ENCODE results near the gene AGPAT4. TPM values are rescaled to one million over a fixed set of nuclear protein-coding genes. Genes with fewer than 3 reads are reported as not detected.
"Not testable (repeated sequence)": the region's sequence is repeated elsewhere in the genome, so short reads cannot be mapped to it uniquely, and the experiment has no call there.

Gene AGPAT4
- total RNA-seq, 1 donor from 2014 or later = 2.4 TPM

DNA sequence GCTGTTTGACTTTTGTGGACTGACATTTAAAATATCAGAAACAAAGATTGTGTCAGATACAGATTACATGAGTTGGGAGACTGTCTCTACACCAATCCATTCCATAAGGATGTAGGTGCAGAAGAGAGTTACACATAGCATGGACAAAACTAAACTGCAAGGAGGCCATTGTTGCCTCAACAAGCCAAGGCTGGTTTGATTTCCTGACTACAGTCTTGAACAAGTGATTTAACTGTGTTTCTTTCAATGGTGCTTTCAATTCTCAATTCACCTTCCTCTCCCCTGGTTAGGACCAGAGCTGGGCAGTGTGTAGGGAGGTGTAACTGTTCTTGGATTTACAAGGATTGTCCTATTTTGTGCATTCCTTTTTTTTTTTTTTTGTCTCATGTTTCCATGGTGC lies 82.2 kb downstream of the AGPAT4 start:
- DNase-seq (ENCODE audit: missing footprints) = no peak
- intact Hi-C loops (cut with DNase I) = no loop called here
- no peak for ATAC-seq

GRCh38 chr6:161191007-161191406 lies 82.9 kb downstream of the AGPAT4 start:
- no peak for DNase-seq (ENCODE audit: missing footprints)
- intact Hi-C loops (cut with DNase I) = no loop called here
- no peak for ATAC-seq

DNA sequence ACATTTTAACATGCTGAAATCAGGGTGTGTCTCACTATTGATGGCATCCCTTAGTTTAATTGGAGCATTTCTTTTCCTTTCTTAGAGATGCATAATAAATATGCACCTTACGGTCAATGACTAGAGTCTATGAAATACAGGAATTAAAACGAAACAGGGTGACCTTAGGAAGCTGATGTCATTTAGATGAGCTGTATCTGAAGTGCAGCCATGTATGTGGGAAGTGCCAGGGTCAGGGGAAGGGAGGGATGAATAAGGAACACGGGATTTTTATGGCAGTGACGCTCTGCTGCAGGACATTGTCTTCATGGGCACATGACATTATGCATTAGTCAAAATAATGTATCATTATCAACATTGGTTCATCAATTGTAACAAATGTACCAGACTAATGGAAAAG lies 84.0 kb downstream of the AGPAT4 start:
- DNase-seq (ENCODE audit: missing footprints) = no peak
- ATAC-seq = no peak
- intact Hi-C loops (cut with DNase I) = no loop called here

DNA sequence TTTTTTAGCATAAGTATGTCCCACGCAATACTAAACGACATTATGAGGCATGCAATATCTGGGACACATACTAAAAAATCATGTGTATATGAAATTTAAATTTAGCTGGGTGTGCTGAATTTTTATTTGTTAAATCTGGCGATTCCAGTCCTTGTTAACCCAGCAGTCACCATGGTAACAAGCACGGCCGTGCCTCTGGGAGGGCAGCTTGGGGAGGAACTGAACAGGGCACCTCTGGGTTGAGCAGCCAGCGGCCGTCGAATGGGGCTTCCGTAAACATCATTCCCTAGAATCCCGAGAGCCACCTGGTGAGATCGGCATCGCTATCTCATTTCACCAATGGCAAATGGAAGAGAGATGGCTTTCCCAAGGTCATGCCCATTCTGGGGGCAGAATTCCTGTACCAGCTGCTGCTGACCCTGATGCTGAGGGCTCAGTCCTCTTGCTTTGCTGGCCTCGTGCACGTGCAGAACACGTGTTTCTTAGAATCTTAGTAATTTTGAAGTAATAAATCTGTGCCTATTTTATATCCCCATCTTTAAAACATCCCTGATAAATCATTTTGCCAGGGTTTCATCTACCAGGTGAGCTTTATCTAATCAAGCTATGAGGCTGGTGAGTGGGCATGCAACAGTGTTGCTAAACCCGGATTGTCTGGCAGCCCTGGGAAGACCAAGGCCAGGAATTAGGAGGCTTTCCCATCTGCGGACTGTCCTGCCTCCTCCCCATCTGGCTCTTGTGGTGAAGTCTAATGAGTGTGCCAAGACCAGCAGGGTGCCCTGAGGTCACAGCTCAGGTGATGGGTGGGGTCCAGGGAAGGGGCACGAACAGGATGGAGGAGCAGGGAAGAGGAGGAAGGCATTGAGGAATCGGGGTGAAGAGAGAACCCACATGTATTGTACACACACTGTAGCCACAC lies 85.1 kb downstream of the AGPAT4 start:
- intact Hi-C loops (cut with DNase I) = no loop called here
- no peak for DNase-seq (ENCODE audit: missing footprints)

GRCh38 chr6:161186173-161186769 lies 87.6 kb downstream of the AGPAT4 start:
- intact Hi-C loops (cut with DNase I) = no loop called here
- ATAC-seq (peak; percentile 42), DNase-seq (ENCODE audit: missing footprints) (no peak)

More for the DNA sequence above, 85.1 kb downstream of the AGPAT4 start:
- no peak for ATAC-seq

DNA sequence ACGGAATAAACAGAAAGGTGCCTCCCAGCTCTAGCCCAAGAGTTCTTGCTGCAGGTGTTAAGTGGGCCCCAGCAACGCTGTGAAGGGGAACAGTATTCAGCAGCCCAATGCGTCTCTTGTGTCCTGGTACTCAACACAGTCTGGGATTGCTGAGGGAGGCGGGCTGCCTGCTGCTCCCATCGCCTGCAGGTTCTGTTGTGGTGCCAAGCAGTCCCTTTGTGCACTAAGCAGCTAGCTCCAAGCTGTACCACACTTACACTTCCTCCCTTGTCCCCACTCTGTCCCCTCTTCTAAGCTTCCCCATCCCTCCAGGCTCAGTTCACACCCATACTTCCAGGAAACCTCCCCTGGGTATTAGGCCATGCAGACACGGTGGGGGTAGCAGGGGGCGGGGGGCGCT lies 92.7 kb downstream of the AGPAT4 start:
- intact Hi-C loops (cut with DNase I) = no loop called here
- DNase-seq (ENCODE audit: missing footprints) (no peak), ATAC-seq (no peak)

DNA sequence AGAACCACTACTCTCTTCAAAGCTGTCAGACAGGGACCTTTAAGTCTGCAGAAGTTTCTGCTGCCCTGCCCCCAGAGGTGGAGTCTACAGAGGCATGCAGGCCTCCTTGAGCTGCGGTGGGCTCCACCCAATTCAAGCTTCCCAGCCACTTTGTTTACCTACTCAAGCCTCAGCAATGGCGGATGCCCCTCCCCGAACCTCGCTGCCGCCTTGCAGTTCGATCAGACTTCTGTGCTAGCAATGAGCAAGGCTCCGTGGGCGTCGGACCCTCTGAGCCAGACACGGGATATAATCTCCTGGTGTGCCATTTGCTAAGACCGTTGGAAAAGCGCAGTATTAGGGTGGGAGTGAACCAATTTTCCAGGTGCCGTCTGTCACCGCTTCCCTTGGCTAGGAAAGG lies 95.7 kb downstream of the AGPAT4 start:
- DNase-seq (ENCODE audit: missing footprints); ATAC-seq; intact Hi-C loops (cut with DNase I): not testable (repeated sequence)

DNA sequence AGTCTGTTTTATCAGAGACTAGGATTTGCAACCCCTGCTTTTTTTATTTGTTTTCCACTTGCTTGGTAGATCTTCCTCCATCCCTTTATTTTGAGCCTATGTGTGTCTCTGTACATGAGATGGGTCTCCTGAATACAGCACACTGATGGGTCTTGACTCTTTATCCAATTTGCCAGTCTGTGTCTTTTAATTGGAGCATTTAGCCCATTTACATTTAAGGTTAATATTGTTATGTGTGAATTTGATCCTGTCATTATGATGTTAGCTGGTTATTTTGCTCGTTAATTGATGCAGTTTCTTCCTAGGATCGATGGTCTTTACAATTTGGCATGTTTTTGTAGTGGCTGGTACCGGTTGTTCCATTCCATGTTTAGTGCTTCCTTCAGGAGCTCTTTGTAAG lies 97.4 kb downstream of the AGPAT4 start:
- DNase-seq (ENCODE audit: missing footprints); ATAC-seq; intact Hi-C loops (cut with DNase I): not testable (repeated sequence)

DNA sequence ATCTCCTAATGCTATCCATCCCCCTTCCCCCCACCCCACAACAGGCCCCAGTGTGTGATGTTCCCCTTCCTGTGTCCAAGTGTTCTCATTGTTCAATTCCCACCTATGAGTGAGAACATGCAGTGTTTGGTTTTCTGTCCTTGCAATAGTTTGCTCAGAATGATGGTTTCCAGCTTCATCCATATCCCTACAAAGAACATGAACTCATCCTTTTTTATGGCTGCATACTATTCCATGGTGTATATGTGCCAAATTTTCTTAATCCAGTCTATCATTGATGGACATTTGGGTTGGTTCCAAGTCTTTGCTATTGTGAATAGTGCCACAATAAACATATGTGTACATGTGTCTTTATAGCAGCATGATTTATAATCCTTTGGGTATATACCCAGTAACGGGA lies 101.1 kb downstream of the AGPAT4 start:
- ATAC-seq; DNase-seq (ENCODE audit: missing footprints); intact Hi-C loops (cut with DNase I): not testable (repeated sequence)

GRCh38 chr6:161171207-161171606 lies 102.7 kb downstream of the AGPAT4 start:
- ATAC-seq = no peak
- DNase-seq (ENCODE audit: missing footprints) = no peak
- intact Hi-C loops (cut with DNase I) = no loop called here

DNA sequence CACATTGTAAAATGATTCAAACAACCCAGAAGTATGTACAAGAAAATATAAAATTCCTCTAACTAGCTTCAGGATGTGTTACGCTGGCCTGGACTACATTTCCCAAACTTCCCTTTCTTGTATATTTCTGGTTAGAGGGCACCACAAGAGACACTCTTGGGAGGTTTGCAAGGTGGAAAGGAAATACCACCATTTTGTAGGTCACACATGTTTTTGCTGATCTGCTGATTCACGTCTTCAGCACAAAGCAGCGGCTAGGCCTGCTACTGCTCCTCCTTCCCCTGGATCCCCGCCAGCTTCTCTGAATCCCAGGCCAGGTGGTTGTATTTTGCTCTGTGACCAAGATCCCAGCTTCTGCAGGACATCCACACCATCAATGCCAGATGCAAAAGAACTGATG lies 104.2 kb downstream of the AGPAT4 start:
- ATAC-seq (peak; percentile 16), DNase-seq (ENCODE audit: missing footprints) (no peak)
- intact Hi-C loops (cut with DNase I) = loop anchor here (10.0 kb wide), 1 partner anchor 125 kb away; no protein-coding TSS in a partner anchor

DNA sequence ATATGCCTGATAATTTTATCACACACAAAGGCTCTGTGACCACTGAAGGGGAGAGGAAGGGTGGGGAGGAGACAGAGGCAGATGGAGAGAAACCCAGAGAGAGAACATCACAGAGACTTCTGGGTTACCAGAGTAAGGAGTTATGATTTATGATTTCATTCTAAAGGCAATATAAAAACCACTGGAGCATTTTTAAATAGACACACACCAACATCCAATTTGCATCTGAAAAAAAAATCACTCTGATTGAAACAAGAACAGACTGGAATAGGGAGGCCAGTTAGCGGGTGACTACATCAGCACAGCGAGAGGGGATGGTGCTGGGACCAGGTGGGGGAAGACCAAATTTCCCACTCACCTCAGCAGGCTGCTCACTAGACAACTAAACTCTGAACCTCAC lies 104.8 kb downstream of the AGPAT4 start:
- DNase-seq (ENCODE audit: missing footprints) = no peak
- no peak for ATAC-seq
- intact Hi-C loops (cut with DNase I) = loop anchor here (10.0 kb wide), 1 partner anchor 126 kb away; no protein-coding TSS in a partner anchor

DNA sequence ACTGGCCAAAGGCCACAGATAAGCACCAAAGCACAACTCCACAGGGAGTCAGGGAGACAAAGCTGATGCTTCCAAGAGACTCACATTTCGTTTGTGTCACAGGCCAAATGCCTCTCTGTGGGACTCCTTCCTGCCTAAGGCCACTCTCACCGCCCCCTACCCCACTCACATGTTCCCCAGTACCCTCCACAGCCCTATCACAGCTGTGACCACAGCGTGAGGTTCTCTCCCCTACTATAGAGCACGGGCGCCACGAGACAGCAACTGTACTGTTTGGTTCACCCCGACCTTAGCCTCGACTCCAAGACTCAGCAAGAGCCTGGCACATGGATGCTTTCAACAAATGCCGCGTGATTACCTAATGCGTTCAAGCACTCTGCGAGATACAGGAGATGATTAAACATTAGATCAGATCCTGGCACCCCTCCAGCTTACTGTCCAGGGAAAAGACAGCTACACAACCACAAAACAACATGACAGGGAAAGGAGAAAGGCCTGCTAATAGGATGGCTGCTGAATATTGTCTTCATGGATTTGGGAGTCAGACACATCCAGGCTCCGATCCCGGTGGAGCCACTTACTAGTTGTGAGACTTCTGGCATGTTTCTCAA lies 105.5 kb downstream of the AGPAT4 start:
- intact Hi-C loops (cut with DNase I) = loop anchor here (10.0 kb wide), 1 partner anchor 126 kb away; no protein-coding TSS in a partner anchor
- no peak for DNase-seq (ENCODE audit: missing footprints)
- ATAC-seq = peak; percentile 35

- intact Hi-C loops (cut with DNase I) = loop anchor here (10.0 kb wide), 1 partner anchor 128 kb away; no protein-coding TSS in a partner anchor
Measured at GRCh38 chr6:161166677-161167076, 107.2 kb downstream of the AGPAT4 start.

GRCh38 chr6:161166176-161166575 lies 107.7 kb downstream of the AGPAT4 start:
- DNase-seq (ENCODE audit: missing footprints) = no peak
- intact Hi-C loops (cut with DNase I) = loop anchor here (10.0 kb wide), 1 partner anchor 129 kb away; no protein-coding TSS in a partner anchor
- no peak for ATAC-seq

More at GRCh38 chr6:161166677-161167076, 107.2 kb downstream of the AGPAT4 start:
- no peak for ATAC-seq
- no peak for DNase-seq (ENCODE audit: missing footprints)

GRCh38 chr6:161164182-161164625 lies 109.7 kb downstream of the AGPAT4 start:
- ATAC-seq = no peak
- DNase-seq (ENCODE audit: missing footprints) = no peak
- intact Hi-C loops (cut with DNase I) = loop anchor here (10.0 kb wide), 1 partner anchor 131 kb away; no protein-coding TSS in a partner anchor

GRCh38 chr6:161163466-161164181 lies 110.2 kb downstream of the AGPAT4 start:
- no peak for ATAC-seq
- intact Hi-C loops (cut with DNase I) = loop anchor here (10.0 kb wide), 1 partner anchor 131 kb away; no protein-coding TSS in a partner anchor
- DNase-seq (ENCODE audit: missing footprints) = no peak

DNA sequence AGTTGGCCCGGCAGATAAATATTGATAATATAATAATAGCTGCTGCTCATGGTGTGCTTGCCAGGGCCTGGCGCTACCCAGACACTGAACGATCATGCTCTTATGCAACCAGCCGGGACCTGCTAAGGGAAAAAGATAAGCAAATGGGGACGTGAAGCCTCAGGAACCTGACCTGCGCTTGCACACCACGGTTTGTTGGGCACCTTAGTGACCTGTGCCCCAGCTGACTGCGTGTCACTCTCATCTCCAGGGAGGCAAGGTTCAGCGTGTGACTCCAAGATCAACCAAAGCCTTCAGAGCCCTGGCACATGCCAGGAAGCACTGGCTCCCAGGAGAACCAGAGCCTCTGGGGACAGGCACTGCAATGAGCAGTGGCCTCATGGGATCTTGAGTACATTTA lies 111.1 kb downstream of the AGPAT4 start:
- intact Hi-C loops (cut with DNase I) = loop anchor here (10.0 kb wide), 1 partner anchor 132 kb away; no protein-coding TSS in a partner anchor
- peak; percentile 47 for ATAC-seq
- no peak for DNase-seq (ENCODE audit: missing footprints)

Measured in Right ventricle myocardium inferior (tissue), 1 donor.